Suppressor macrophage treated with lipopolysaccharide for 4 hours (primary cell): Measurements from ENCODE around the gene TJP3.

Experiments
- DNase-seq: peaks from one replicate; pipeline ENCODE4 v3.0.0-alpha.2; 2020

The TJP3 gene

DNA sequence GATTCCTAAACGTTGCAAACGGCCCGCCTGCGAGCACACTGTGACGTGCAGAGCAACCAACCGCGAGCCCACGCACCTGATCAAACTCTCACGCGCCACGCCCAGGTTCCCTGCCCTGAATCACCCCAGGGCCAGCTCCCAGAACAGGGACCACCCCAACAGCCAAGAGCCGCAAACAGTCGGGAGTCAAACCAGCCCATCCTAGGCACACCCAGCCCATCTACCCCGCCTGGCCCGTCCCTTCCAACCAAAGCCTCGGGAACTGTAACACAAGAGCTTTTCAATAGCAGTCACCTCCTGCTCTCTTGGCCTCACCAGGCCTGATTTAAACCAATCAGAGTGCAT lies 16.8 kb upstream of the TJP3 start:
- no peak for DNase-seq

DNA sequence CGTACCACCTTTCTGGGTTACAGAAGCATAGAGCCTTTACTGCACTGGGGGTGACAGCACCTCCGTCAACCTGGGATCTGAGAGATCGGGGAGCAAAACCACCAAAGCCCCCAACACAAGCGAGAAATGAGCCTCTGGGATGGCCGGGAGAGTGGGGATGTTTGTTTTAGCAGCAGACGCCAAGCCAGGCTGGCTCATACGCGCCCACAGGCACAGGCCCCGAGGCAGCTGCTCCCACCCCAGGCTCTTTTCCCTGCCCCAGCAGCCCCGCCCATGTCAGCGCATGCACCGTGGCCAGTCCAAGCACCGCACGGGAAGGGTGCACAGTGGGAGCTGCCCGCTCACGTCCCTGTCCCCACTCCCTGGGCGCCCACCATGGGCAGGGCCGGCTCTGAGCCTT lies 16.5 kb upstream of the TJP3 start:
- no peak for DNase-seq

DNA sequence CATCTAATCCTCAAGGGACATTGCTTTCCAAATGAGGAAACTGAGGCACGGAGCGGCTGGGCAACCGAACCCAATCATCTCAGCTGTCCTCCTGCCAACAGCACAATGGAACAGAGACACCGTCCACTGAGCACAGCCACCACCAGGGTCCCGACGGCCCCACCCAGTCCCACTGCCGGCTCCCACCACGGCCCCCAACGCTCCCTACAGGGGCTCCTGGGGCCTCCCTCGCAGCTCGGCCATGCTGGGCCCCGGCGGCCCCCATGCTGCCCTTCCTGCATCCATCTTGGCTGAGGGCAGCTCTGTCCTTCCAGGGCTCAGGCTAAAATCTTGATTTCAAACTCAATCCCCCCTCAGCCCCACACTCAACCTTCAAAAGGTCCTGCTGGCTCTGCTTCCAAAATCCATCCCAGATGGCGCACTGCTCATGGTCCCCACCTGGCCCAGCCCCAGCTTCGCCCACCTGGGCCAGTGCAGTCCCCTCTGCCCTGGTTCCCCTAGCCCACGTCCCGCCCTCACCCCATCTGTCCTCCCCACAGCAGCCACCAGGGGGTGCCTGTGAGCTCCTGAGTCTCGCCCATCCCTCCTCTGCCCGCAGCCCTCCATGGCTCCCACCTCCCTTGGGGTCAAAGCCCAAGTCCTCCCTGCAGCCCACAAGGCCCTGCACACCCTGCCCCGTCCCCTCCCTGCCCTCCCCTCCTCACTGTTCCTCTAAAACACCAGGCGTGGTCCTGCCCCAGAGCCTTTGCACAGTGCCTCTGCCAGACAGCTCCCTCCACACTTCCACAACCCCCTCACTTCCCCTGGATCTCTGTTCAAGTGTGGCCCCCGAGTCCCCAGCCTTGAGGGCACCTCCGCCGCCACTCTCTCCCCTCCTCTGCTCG lies 15.8 kb upstream of the TJP3 start:
- peak; percentile 25 for DNase-seq

DNA sequence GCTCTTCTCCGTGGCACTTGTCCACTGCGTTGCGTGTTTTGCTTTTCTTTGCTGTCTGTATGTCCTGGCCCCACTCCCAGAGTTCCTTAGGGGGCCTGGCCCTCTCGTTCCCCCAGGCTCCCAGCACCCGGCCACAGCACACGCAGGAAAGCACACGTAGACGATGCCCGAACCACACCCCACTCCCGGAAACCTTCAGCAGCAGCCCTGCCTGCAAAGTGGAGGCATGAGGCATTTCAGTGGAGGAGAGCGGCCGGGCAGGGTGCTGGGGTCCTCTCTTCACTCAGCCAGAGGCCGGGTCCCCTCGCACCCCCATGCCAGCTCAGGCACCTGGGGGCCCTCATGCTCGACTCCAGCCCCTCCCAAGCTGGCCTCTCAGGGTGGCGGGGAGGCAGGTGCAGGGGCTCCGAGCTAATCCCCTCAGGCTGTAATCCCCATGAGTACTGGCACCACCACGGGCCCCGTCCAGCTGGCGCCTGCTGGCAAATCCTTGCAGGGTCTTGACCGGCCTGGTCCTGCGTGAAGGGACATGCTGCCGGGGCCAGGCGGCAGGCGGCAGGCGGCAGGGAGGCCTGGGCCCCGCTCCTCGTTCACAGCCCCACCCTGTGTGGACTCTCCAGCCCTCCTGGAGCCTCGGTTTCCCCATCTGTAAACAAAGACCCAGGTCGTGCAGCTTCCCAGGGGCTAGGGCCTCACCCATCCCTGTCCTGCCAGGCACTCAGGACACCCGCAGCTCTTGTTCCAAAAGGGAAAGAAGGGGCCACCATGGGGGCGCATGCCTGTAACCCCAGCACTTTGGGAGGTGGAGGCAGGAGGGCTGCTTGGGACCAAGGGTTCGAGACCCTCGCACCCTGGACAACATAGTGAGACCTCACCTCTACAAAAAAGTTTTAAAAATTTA lies 14.9 kb upstream of the TJP3 start:
- DNase-seq: no peak

DNA sequence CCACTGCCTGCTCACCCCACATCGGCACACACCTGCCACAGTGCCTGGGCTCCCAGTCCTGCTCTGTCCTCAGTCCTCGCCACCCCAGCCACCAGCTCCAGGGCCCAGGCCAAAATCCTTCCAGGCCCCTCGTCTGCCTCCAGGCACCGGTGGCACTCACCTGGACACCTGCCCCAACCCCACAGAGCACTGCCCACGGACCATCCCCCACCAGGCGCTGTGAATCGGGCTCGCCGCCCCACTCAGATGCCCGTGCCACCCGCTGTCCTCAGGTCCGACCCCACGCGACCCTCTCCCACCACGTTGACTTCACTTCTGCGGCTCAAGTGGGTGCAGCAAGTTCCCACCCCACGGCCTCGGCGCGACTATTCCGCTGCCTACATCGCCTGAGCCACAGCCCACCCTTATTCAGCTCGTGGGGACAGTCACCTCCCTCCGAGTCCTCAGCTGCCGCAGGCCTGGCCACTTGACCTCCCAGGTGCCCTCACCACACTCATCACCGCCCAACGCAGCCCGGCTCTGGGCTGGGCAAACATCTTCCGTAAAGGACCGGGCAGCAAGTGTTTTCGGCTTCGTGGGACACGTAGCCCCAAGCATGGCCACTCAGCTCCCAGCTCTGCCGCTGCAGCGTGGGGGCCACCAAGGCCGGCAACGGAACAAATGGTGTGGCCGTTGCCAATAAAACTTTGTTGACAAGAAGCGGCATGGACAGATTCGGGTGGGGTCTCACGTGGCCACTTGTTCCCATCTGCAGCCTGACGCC lies 13.6 kb upstream of the TJP3 start:
- DNase-seq: no peak

DNA sequence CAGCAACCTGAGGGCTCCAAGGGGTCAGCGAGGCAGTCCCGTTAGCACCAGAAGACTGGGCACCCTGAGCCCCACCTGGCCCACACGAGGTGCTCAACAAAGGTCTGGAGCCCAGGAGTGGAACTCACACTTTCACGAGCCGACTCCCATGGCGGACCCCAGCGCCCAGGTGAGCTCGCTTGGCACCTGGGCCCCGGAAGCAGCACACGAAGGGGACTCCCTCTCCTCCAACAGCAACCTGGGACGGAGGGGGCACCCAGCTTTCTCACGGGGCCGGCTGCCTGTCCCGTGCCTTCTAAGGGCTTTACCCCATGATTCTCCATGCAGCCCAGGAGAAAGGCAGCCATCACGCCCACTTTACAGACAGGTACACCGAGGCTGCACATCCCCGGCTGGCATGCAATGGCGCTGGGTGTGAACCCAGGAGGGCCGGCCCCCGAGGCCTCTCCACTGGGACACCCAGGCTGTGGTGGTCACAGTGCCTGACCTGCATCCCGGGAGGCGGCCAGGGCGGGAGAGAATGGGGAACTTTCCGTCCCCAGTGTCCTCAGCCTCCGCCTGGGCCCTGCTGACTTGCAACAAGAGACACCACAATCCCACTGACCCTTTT lies 13.0 kb upstream of the TJP3 start:
- no peak for DNase-seq

DNA sequence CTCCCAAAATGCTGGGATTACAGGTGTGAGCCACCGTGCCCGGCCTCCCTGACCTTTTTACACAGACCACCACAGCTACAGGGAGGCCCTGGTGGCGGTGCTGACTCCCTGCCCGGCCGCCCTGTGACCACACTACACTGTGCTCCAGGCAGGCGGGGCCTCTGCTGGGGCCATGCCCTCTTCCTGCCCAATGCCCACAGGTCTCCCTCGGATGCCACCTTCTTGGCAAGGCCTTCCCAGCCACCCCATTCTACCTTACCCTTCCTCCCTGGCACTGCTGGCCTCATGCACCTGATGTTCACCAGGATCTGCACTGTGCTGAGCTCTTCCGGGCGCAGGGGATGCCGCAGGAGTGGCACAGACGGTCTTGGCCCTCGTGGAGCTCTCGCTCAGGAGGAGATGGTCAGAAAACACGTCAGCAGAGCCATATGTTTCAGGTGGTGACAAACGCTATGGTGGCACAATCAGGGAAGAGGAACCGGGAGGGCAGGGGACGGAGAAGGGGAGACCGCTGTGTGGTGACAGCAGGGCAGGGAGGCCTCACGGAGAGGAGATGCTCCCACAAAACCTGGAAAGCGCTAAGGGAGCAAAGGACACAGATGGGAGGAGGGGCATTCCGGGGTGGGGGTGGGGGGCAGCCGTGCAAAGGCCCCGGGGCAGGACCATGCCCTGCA lies 12.1 kb upstream of the TJP3 start:
- DNase-seq: no peak

DNA sequence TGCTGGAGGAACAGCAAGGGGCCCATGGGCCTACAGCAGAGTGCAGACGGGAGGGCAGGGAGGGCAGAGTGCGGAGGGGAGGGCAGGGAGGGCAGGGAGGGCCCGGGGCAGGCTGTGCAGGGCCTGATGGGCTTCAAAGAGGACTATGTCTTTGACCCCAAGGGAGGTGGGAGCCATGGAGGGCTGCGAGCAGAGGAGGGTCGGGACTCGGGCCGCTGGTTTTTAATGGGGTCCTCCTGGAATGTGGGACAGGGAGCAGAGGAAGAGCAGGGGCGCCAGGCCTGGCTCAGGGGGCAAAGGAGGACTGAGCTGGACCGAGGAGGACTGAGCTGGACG lies 11.6 kb upstream of the TJP3 start:
- DNase-seq: no peak

DNA sequence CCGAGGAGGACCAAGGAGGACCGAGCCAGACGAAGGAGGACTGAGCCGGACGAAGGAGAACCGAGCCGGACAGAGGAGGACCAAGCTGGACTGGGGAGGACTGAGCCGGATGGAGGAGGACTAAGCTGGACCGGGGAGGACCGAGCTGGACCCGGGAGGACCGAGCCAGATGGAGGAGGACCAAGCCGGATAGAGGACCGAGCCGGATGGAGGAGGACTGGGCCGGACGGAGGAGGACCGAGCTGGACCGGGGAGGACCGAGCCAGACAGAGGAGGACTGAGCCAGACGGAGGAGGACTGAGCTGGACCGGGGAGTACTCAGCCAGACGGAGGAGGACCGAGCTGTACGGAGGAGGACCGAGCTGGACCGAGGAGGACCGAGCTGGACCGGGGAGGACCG lies 11.1 kb upstream of the TJP3 start:
- DNase-seq: no peak

DNA sequence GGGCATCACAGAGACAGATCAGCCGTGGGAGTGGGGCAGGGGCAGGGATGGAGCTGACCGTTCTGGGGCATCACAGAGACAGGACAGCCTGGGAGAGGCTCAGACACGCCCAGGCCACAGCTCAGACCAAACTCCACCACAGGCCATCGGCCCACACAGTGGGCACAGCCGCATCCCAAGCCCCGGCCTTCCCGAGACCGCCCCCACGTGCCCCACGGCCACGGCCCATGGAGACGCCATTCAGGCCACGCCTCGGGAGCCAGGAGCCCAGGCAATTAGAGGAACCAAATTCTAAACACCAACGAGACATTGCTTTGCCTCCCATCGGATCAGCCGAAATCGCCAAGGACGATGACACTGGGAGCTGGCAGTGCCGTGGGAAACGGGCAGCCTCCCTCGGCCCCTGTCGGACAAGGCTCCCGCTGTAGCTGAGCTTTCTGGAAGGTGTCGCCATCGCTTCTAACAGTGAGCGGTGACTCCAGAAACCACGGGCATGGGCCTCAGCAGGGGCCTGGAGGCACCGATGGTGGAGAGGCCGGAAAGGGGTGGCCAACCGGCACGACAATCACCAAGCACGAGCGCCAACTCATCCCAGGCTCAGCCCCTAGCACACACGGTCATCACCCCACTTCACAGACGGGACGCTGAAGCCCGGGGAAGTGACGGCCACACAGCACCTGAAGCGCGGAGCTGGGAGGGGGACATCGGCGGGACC lies 10.4 kb upstream of the TJP3 start:
- no peak for DNase-seq

DNA sequence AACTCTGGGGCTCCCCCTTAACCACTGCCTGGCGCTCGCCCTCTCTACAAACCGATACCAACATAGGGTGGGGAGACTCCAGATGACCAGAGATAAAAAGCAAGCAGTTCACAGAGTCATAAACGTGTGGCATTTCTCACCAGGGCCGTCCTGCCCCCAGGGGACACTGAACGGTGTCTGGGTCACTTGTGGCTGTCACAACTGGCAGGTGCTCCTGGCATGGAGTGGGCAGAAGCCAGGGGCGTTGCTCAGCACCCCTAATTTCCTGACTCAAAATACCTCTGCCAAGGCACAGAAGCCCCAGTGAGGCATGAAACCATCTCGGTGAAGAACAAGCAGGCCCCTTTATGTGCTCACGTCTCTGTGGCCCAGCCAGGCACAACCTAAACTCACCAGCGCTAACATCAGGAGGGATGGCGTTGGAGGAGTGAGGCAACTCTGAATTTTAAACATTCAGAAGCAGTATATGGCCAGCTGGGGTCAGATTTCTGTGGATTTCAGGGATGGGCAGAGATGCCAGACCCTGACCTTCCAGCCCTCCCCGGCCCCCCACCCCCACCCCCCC lies 9.7 kb upstream of the TJP3 start:
- DNase-seq: no peak

DNA sequence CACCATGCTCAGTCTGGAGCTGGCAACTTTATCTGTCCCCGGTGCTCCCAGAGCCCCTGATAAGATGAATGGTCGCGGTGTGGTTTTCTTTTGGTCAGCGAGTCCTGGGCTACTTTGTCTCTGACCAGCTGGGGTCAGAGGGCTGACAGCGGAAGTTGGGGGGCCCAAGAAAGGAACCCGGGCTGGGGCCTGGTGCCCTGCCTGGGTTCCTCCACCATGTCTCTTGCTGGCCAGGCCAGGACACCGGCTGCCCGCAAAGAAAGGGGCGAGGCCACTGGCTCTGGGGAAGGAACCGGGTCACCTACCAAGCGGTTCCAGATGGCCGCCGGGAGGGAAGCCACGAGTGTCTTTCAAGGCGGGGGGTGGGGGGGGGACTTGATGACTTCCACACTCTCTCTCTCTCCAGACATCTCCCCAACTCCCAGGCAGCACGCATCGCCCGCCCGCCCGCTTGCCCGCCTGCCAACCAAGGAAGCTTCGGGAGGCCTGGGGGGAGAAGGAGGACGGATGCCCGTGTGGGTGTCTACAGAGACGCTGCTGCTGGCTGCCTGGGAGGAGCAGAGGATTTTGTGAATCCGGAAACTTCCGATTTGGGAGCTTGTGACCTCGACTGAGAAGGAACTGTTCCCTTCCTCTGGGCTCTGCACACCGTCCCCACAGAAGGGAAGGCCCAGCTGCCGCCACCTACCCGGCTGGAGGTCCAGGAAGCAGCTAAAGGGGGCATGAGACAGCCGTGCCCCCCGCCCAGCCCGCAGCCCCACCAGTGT lies 9.0 kb upstream of the TJP3 start:
- DNase-seq: peak; percentile 82

DNA sequence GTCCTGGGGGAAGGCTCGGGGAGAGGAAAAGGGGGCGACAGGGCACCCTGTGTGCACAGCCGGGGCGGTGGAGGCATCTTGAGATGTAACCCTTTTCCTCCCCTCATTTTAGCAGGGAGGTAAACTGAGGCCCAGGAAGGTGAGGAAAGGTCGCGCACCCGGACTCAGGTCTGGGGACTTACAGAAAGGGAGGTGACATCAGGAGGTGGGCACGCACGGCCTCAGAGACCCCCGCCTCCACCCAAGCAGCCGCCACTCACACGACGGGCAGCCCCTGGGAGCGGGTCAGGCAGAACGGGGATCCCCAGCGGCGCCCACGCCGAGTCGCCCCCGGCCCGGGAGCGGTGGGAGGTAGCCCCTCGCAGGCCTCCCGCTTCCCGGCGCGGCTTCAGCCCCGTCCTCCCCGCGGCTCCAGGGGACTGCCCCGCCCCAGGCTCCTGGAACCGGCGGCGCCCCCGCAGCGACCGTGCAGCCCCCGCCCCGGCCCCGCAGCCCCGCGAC lies 8.4 kb upstream of the TJP3 start:
- DNase-seq: no peak

DNA sequence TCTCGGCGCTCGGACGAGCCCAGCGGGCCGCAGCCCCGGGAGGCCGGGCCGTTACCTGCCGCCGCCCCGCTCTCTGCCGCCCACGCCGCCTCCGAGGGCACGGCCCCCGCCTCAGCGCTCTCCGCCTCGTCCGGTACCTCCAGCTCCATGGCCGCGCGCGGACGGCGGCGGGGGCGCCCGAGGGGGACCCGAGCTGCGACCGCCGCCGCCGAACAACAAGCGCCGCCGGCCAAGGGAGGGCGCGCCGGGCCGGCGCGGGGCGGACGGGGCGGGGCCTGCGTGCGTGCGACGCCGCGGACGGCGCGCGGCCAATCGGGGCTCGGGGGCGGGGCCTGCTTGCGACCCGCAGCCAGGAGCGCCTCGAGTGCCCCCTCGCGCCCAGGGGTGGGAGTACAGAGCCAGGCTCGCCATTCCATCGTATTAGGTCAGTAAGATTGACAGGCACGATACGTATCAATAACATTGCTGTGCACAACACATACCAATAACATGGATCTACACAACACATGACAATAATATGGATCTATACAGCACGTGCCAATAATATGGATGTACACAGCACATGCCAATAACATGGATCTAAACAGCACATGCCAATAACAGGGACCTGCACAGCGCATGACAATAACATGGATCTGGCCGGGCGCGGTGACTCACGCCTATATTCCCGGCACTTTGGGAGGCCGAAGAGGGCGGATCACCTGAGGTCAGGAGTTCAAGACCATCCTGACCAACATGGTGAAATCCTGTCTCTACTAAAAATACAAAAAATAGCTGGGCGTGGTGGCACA lies 7.7 kb upstream of the TJP3 start, which contains the start of gene PIP5K1C:
Gene PIP5K1C, minus strand, starts transcription at position 227 of the 791 bp plus-strand sequence. Its CDS starts 78 bp downstream, at position 149.
- peak; percentile 97 for DNase-seq

DNA sequence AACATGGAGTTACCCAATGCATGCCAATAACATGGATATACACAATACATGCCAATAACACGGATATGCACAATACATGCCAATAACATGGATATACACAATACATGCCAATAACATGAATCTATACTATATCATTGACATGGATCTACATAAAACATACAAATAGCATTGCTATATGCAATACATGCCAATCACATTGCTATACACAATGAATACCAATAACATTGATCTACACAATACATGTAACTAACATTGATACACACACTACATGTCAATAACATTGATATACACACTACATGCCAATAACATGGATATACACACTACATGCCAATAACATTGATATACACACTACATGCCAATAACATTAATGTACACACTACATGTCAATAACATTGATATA lies 7.0 kb upstream of the TJP3 start:
- no peak for DNase-seq

DNA sequence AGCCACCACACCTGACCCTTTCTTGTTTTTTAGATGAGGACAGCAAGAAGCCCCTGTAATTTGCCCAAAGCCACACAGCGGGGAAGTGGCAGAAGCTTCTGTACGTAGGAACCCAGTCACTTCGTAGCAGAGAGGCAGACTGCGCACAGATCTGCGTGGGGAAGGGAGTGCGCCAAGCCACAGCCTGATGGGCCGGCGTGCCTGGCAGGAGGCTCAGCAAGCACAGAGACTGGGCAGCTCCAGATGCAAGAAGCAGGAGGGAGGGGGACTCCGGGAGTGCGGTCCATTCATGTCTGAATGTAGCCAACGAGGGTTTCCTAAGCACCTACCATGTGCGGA lies 347 bp upstream of the TJP3 start:
- DNase-seq: no peak

DNA sequence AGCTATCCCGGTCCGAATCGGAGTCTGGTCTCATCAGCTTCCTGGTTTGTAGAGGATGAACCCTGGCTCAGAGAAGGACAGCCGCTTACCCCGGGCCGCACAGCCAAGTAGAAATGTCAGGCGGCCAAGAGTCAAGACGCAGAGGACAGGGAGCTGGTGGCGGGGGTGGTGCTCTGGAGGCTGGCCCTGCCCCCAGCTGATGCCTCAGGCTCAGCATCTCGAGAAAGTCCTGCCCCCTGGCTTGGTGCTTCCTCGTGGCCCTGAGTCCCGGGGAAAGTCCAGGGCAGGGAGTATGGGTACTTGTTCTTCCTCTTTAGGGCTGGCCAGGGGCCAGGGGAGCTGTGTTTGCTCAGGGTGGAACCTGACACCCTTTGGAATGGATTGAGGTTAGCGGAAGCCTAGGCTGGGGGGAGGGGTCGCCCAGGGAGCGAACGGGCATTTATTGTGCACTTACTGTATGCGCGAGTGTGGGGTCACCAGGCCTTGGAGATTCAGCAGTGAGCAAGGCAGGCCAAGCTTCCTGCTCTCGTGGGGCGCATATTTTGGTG lies 2.2 kb downstream of the TJP3 start:
- DNase-seq: peak; percentile 96

DNA sequence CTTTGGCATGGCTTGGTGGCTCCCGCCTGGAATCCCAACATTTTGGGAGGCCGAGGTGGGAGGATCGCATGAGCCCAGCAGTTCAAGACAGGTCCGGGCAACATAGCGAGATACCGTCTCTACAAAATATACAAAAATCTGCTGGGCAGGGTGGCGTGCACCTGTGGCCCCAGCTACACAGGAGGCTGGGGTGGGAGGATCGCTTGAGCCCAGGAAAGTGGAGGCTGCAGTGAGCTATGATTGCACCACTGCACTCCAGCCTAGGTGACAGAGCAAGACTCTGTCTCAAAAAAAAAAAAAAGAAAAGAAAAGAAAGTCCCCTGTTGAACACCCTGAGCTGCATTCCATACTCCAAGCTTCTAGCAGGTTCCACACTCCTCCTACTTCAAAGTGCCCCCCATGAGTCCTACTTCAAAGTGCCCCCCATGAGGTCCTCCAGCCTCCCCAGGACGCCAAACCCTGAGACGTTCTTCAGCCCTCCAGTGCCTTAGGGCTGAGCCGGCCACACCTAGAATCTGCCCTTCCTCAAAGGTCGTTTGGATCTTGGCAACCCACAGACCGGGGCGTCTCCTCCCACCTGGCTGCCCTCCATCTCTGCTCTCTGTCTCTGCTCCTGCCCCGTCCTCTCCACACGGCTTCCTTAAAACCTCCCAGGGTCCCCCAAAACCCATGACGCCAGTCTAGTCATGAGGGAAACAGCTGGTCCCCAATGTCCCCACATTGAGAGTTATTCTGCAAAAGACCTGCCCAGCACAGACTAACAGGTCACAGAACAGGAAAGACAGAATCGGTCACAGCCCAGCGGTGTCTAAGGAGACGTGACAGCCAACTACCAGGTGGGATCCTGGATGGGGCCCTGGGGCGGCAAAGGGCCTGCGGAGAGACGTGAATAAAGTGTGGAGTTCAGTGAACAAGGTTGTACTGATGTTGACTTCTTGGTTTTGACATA lies 4.8 kb downstream of the TJP3 start:
- no peak for DNase-seq
